Measurements from ENCODE around the gene BACH1.

Gene BACH1

GRCh38 chr21:29333406-29333805, 34.7 kb downstream of the BACH1 start:
- peaks cover 0 to 15% of the 10 kb centered on the region in 2 donors for H3K4me1 ChIP-seq (ENCODE audit: control insufficient read depth in 1 of 2, insufficient read depth in 2 of 2, low read length in 2 of 2)
- no peak overlapping the region for H3K4me3 ChIP-seq (ENCODE audit: low read depth in 1 of 2, low read length in 2 of 2)
- H3K36me3 ChIP-seq (ENCODE audit: control insufficient read depth in 1 of 2, insufficient read depth in 2 of 2, low read length in 2 of 2) = peaks cover 0 to 16% of the 10 kb centered on the region in 2 donors
- H3K9me3 ChIP-seq (ENCODE audit: control insufficient read depth in 1 of 2, low read length in 2 of 2) = no peaks in the 10 kb centered on the region
- no peak overlapping the region for H3K27ac ChIP-seq (ENCODE audit: low read length)
- no peaks in the 10 kb centered on the region for H3K27me3 ChIP-seq (ENCODE audit: low read depth, low read length)

- no peak overlapping the region for H3K4me3 ChIP-seq (ENCODE audit: low read depth in 1 of 2, low read length in 2 of 2)
- no peak overlapping the region for H3K27ac ChIP-seq (ENCODE audit: low read length)
- H3K36me3 ChIP-seq (ENCODE audit: control insufficient read depth in 1 of 2, insufficient read depth in 2 of 2, low read length in 2 of 2) = peaks cover 0 to 11% of the 10 kb centered on the region in 2 donors
- H3K9me3 ChIP-seq (ENCODE audit: control insufficient read depth in 1 of 2, low read length in 2 of 2) = no peaks in the 10 kb centered on the region
- peaks cover 0 to 15% of the 10 kb centered on the region in 2 donors for H3K4me1 ChIP-seq (ENCODE audit: control insufficient read depth in 1 of 2, insufficient read depth in 2 of 2, low read length in 2 of 2)
- no peaks in the 10 kb centered on the region for H3K27me3 ChIP-seq (ENCODE audit: low read depth, low read length)
Measured at GRCh38 chr21:29334717-29335428, 36.2 kb downstream of the BACH1 start.

GRCh38 chr21:29335720-29336119, 37.0 kb downstream of the BACH1 start:
- peaks cover 0 to 11% of the 10 kb centered on the region in 2 donors for H3K36me3 ChIP-seq (ENCODE audit: control insufficient read depth in 1 of 2, insufficient read depth in 2 of 2, low read length in 2 of 2)
- H3K27me3 ChIP-seq (ENCODE audit: low read depth, low read length) = no peaks in the 10 kb centered on the region
- H3K27ac ChIP-seq (ENCODE audit: low read length) = no peak overlapping the region
- no peaks in the 10 kb centered on the region for H3K9me3 ChIP-seq (ENCODE audit: control insufficient read depth in 1 of 2, low read length in 2 of 2)
- H3K4me1 ChIP-seq (ENCODE audit: control insufficient read depth in 1 of 2, insufficient read depth in 2 of 2, low read length in 2 of 2) = peaks cover 0 to 15% of the 10 kb centered on the region in 2 donors
- H3K4me3 ChIP-seq (ENCODE audit: low read depth in 1 of 2, low read length in 2 of 2) = no peak overlapping the region

- Histone ChIP-seq H3K4me3 (ENCODE audit: low read depth in 1 of 2, low read length in 2 of 2) (no peak overlapping the region), H3K27ac (ENCODE audit: low read length) (no peak overlapping the region), H3K9me3 (ENCODE audit: control insufficient read depth in 1 of 2, low read length in 2 of 2) (no peaks in the 10 kb centered on the region), H3K36me3 (ENCODE audit: control insufficient read depth in 1 of 2, insufficient read depth in 2 of 2, low read length in 2 of 2) (peaks cover 0 to 11% of the 10 kb centered on the region in 2 donors), H3K4me1 (ENCODE audit: control insufficient read depth in 1 of 2, insufficient read depth in 2 of 2, low read length in 2 of 2) (peaks cover 0 to 33% of the 10 kb centered on the region in 2 donors), H3K27me3 (ENCODE audit: low read depth, low read length) (no peaks in the 10 kb centered on the region)
Measured at GRCh38 chr21:29338256-29338655, 39.5 kb downstream of the BACH1 start.

GRCh38 chr21:29340228-29340627, 41.5 kb downstream of the BACH1 start:
- Histone ChIP-seq H3K4me1 (ENCODE audit: control insufficient read depth in 1 of 2, insufficient read depth in 2 of 2, low read length in 2 of 2) (peaks cover 4 to 39% of the 10 kb centered on the region in 2 donors), H3K9me3 (ENCODE audit: control insufficient read depth in 1 of 2, low read length in 2 of 2) (no peaks in the 10 kb centered on the region), H3K27me3 (ENCODE audit: low read depth, low read length) (no peaks in the 10 kb centered on the region), H3K4me3 (ENCODE audit: low read depth in 1 of 2, low read length in 2 of 2) (no peak overlapping the region), H3K27ac (ENCODE audit: low read length) (no peak overlapping the region), H3K36me3 (ENCODE audit: control insufficient read depth in 1 of 2, insufficient read depth in 2 of 2, low read length in 2 of 2) (peaks cover 0 to 11% of the 10 kb centered on the region in 2 donors)

- H3K4me3 ChIP-seq (ENCODE audit: low read depth in 1 of 2, low read length in 2 of 2) = peak overlapping the region in 1 of 2 donors; percentile 48
- H3K27ac ChIP-seq (ENCODE audit: low read length) = peak overlapping the region; percentile 17
- H3K4me1 ChIP-seq (ENCODE audit: control insufficient read depth in 1 of 2, insufficient read depth in 2 of 2, low read length in 2 of 2) = peaks cover 9 to 40% of the 10 kb centered on the region in 2 donors
- no peaks in the 10 kb centered on the region for H3K9me3 ChIP-seq (ENCODE audit: control insufficient read depth in 1 of 2, low read length in 2 of 2)
- H3K36me3 ChIP-seq (ENCODE audit: control insufficient read depth in 1 of 2, insufficient read depth in 2 of 2, low read length in 2 of 2) = peaks cover 0 to 7% of the 10 kb centered on the region in 2 donors
- H3K27me3 ChIP-seq (ENCODE audit: low read depth, low read length) = no peaks in the 10 kb centered on the region
Measured at GRCh38 chr21:29342363-29342957, 43.7 kb downstream of the BACH1 start.

GRCh38 chr21:29343519-29343918, 44.8 kb downstream of the BACH1 start:
- Histone ChIP-seq H3K36me3 (ENCODE audit: control insufficient read depth in 1 of 2, insufficient read depth in 2 of 2, low read length in 2 of 2) (peaks cover 0 to 7% of the 10 kb centered on the region in 2 donors), H3K4me1 (ENCODE audit: control insufficient read depth in 1 of 2, insufficient read depth in 2 of 2, low read length in 2 of 2) (peaks cover 11 to 41% of the 10 kb centered on the region in 2 donors), H3K9me3 (ENCODE audit: control insufficient read depth in 1 of 2, low read length in 2 of 2) (no peaks in the 10 kb centered on the region), H3K27me3 (ENCODE audit: low read depth, low read length) (no peaks in the 10 kb centered on the region), H3K4me3 (ENCODE audit: low read depth in 1 of 2, low read length in 2 of 2) (no peak overlapping the region), H3K27ac (ENCODE audit: low read length) (peak overlapping the region; percentile 17)

GRCh38 chr21:29346281-29346680, 47.6 kb downstream of the BACH1 start:
- Histone ChIP-seq H3K4me3 (ENCODE audit: low read depth in 1 of 2, low read length in 2 of 2) (no peak overlapping the region), H3K36me3 (ENCODE audit: control insufficient read depth in 1 of 2, insufficient read depth in 2 of 2, low read length in 2 of 2) (peaks cover 0 to 7% of the 10 kb centered on the region in 2 donors), H3K4me1 (ENCODE audit: control insufficient read depth in 1 of 2, insufficient read depth in 2 of 2, low read length in 2 of 2) (peaks cover 11 to 44% of the 10 kb centered on the region in 2 donors), H3K27me3 (ENCODE audit: low read depth, low read length) (no peaks in the 10 kb centered on the region), H3K9me3 (ENCODE audit: control insufficient read depth in 1 of 2, low read length in 2 of 2) (no peaks in the 10 kb centered on the region), H3K27ac (ENCODE audit: low read length) (no peak overlapping the region)

- Histone ChIP-seq H3K4me3 (ENCODE audit: low read depth in 1 of 2, low read length in 2 of 2) (no peak overlapping the region), H3K4me1 (ENCODE audit: control insufficient read depth in 1 of 2, insufficient read depth in 2 of 2, low read length in 2 of 2) (peaks cover 11 to 46% of the 10 kb centered on the region in 2 donors), H3K9me3 (ENCODE audit: control insufficient read depth in 1 of 2, low read length in 2 of 2) (no peaks in the 10 kb centered on the region), H3K36me3 (ENCODE audit: control insufficient read depth in 1 of 2, insufficient read depth in 2 of 2, low read length in 2 of 2) (peaks cover 0 to 7% of the 10 kb centered on the region in 2 donors), H3K27me3 (ENCODE audit: low read depth, low read length) (no peaks in the 10 kb centered on the region), H3K27ac (ENCODE audit: low read length) (no peak overlapping the region)
Measured at GRCh38 chr21:29346771-29347170, 48.0 kb downstream of the BACH1 start.

GRCh38 chr21:29347274-29347681, 48.6 kb downstream of the BACH1 start:
- no peaks in the 10 kb centered on the region for H3K27me3 ChIP-seq (ENCODE audit: low read depth, low read length)
- no peaks in the 10 kb centered on the region for H3K9me3 ChIP-seq (ENCODE audit: control insufficient read depth in 1 of 2, low read length in 2 of 2)
- H3K4me1 ChIP-seq (ENCODE audit: control insufficient read depth in 1 of 2, insufficient read depth in 2 of 2, low read length in 2 of 2) = peaks cover 11 to 42% of the 10 kb centered on the region in 2 donors
- peak overlapping the region; percentile 11 for H3K27ac ChIP-seq (ENCODE audit: low read length)
- peaks cover 0 to 3% of the 10 kb centered on the region in 2 donors for H3K36me3 ChIP-seq (ENCODE audit: control insufficient read depth in 1 of 2, insufficient read depth in 2 of 2, low read length in 2 of 2)
- no peak overlapping the region for H3K4me3 ChIP-seq (ENCODE audit: low read depth in 1 of 2, low read length in 2 of 2)

GRCh38 chr21:29349702-29350101, 51.0 kb downstream of the BACH1 start:
- H3K4me3 ChIP-seq (ENCODE audit: low read depth in 1 of 2, low read length in 2 of 2) = no peak overlapping the region

More at GRCh38 chr21:29349702-29350101, 51.0 kb downstream of the BACH1 start:
- peaks cover 7 to 25% of the 10 kb centered on the region in 2 donors for H3K4me1 ChIP-seq (ENCODE audit: control insufficient read depth in 1 of 2, insufficient read depth in 2 of 2, low read length in 2 of 2)
- H3K36me3 ChIP-seq (ENCODE audit: control insufficient read depth in 1 of 2, insufficient read depth in 2 of 2, low read length in 2 of 2) = peaks cover 7 to 10% of the 10 kb centered on the region in 2 donors
- H3K27ac ChIP-seq (ENCODE audit: low read length) = no peak overlapping the region
- H3K27me3 ChIP-seq (ENCODE audit: low read depth, low read length) = no peaks in the 10 kb centered on the region
- H3K9me3 ChIP-seq (ENCODE audit: control insufficient read depth in 1 of 2, low read length in 2 of 2) = no peaks in the 10 kb centered on the region
